HEK293 (cell line): ENCODE results near the gene MARK3.

ENCODE experiments used
- EGR2 ChIP-seq: fragments of 450-650 bp; formaldehyde crosslinking; IDR thresholded peaks from 2 replicates; pipeline ENCODE4 v1.5.1; 2016; ENCODE audit warnings: low read depth, missing biosample characterization, missing genetic modification characterization
- GLIS1 ChIP-seq: fragments of 450-650 bp; formaldehyde crosslinking; IDR thresholded peaks from 2 replicates; pipeline ENCODE4 v1.5.1; 2016; ENCODE audit warnings: missing biosample characterization, missing genetic modification characterization
- GLIS2 ChIP-seq: fragments of 450-650 bp; formaldehyde crosslinking; IDR thresholded peaks from 2 replicates; pipeline ENCODE4 v1.5.1; 2016; ENCODE audit warnings: missing biosample characterization, missing genetic modification characterization
- KLF1 ChIP-seq: fragments of 450-650 bp; formaldehyde crosslinking; IDR thresholded peaks from 2 replicates; pipeline ENCODE4 v1.5.1; 2016; ENCODE audit warnings: missing biosample characterization, missing genetic modification characterization
- KLF17 ChIP-seq: fragments of 450-650 bp; formaldehyde crosslinking; IDR thresholded peaks from 2 replicates; pipeline ENCODE4 v1.5.1; 2016; ENCODE audit warnings: missing biosample characterization, missing genetic modification characterization
- KLF8 ChIP-seq: fragments of 450-650 bp; formaldehyde crosslinking; IDR thresholded peaks from 2 replicates; pipeline ENCODE4 v1.5.1; 2016; ENCODE audit warnings: missing biosample characterization, missing genetic modification characterization
- MZF1 ChIP-seq: fragments of 450-650 bp; formaldehyde crosslinking; IDR thresholded peaks from 2 replicates; pipeline ENCODE4 v1.5.1; 2017; ENCODE audit warnings: missing biosample characterization, missing genetic modification characterization, borderline replicate concordance
- SP2 ChIP-seq: fragments of 450-650 bp; formaldehyde crosslinking; IDR thresholded peaks from 2 replicates; pipeline ENCODE4 v1.5.1; 2016; ENCODE audit warnings: missing biosample characterization, missing genetic modification characterization
- TRIM28 ChIP-seq: IDR thresholded peaks from 2 replicates; pipeline ENCODE4 v1.6.1; 2011; ENCODE audit warnings: low read length, control low read depth, borderline replicate concordance
- WT1 ChIP-seq: fragments of 450-650 bp; formaldehyde crosslinking; IDR thresholded peaks from 2 replicates; pipeline ENCODE4 v1.5.1; 2016; ENCODE audit warnings: missing biosample characterization, missing genetic modification characterization
- YY1 ChIP-seq: fragments of 450-650 bp; formaldehyde crosslinking; IDR thresholded peaks from 2 replicates; pipeline ENCODE4 v1.5.1; 2018; ENCODE audit warnings: missing biosample characterization, missing genetic modification characterization
- ZBTB17 ChIP-seq: fragments of 450-650 bp; formaldehyde crosslinking; IDR thresholded peaks from 2 replicates; pipeline ENCODE4 v1.5.1; 2016; ENCODE audit warnings: missing biosample characterization, missing genetic modification characterization
- ZBTB6 ChIP-seq: fragments of 450-650 bp; formaldehyde crosslinking; IDR thresholded peaks from 2 replicates; pipeline ENCODE4 v1.5.1; 2017; ENCODE audit warnings: missing biosample characterization, missing genetic modification characterization
- ZBTB7A ChIP-seq: fragments of 450-650 bp; formaldehyde crosslinking; IDR thresholded peaks from 2 replicates; pipeline ENCODE4 v1.5.1; 2016; ENCODE audit warnings: low read depth, missing biosample characterization, missing genetic modification characterization
- ZEB2 ChIP-seq: fragments of 450-650 bp; formaldehyde crosslinking; IDR thresholded peaks from 2 replicates; pipeline ENCODE4 v1.5.1; 2016; ENCODE audit warnings: missing biosample characterization, missing genetic modification characterization
- ZFHX2 ChIP-seq: fragments of 450-650 bp; formaldehyde crosslinking; conservative IDR thresholded peaks from 2 replicates; pipeline ENCODE4 v1.5.1; 2016; ENCODE audit warnings: missing biosample characterization, missing genetic modification characterization
- ZFP3 ChIP-seq: fragments of 450-650 bp; formaldehyde crosslinking; IDR thresholded peaks from 2 replicates; pipeline ENCODE4 v1.5.1; 2016; ENCODE audit warnings: low read depth, missing biosample characterization, missing genetic modification characterization
- ZFP41 ChIP-seq: fragments of 450-650 bp; formaldehyde crosslinking; IDR thresholded peaks from 2 replicates; pipeline ENCODE4 v1.5.1; 2016; ENCODE audit warnings: missing biosample characterization, missing genetic modification characterization, borderline replicate concordance
- ZFP69B ChIP-seq: fragments of 450-650 bp; formaldehyde crosslinking; IDR thresholded peaks from 2 replicates; pipeline ENCODE4 v1.5.1; 2016; ENCODE audit warnings: missing biosample characterization, missing genetic modification characterization
- ZNF10 ChIP-seq: fragments of 450-650 bp; formaldehyde crosslinking; IDR thresholded peaks from 2 replicates; pipeline ENCODE4 v1.5.1; 2017; ENCODE audit warnings: missing biosample characterization, missing genetic modification characterization
- ZNF335 ChIP-seq: fragments of 450-650 bp; formaldehyde crosslinking; conservative IDR thresholded peaks from 2 replicates; pipeline ENCODE4 v1.5.1; 2016; ENCODE audit warnings: missing biosample characterization, missing genetic modification characterization
- ZNF341 ChIP-seq: fragments of 450-650 bp; formaldehyde crosslinking; IDR thresholded peaks from 2 replicates; pipeline ENCODE4; 2016; ENCODE audit warnings: low read depth, missing biosample characterization, missing genetic modification characterization
- ZNF433 ChIP-seq: fragments of 450-650 bp; formaldehyde crosslinking; IDR thresholded peaks from 2 replicates; pipeline ENCODE4 v1.5.1; 2016; ENCODE audit warnings: missing biosample characterization, missing genetic modification characterization, low read depth
- ZNF501 ChIP-seq: fragments of 450-650 bp; formaldehyde crosslinking; IDR thresholded peaks from 2 replicates; pipeline ENCODE4 v1.5.1; 2016; ENCODE audit warnings: missing biosample characterization, missing genetic modification characterization
- ZNF530 ChIP-seq: fragments of 450-650 bp; formaldehyde crosslinking; IDR thresholded peaks from 2 replicates; pipeline ENCODE4 v1.5.1; 2016; ENCODE audit warnings: low read depth, missing biosample characterization, missing genetic modification characterization
- ZNF561 ChIP-seq: fragments of 450-650 bp; IDR thresholded peaks from 2 replicates; pipeline ENCODE4 v1.5.1; 2018; ENCODE audit warnings: missing biosample characterization, missing genetic modification characterization, borderline replicate concordance
- ZNF596 ChIP-seq: fragments of 450-650 bp; IDR thresholded peaks from 2 replicates; pipeline ENCODE4 v1.5.0; 2018; ENCODE audit warnings: missing biosample characterization, mild to moderate bottlenecking, missing genetic modification characterization, moderate library complexity
- ZNF660 ChIP-seq: fragments of 450-650 bp; IDR thresholded peaks from 2 replicates; pipeline ENCODE4 v1.5.1; 2018; ENCODE audit warnings: missing biosample characterization, mild to moderate bottlenecking, missing genetic modification characterization
- TF ChIP-seq, protein P1 (sequence below): fragments of 450-650 bp; formaldehyde crosslinking; conservative IDR thresholded peaks from 2 replicates; pipeline ENCODE4 v1.5.1; 2016; ENCODE audit warnings: low read depth, missing biosample characterization, missing genetic modification characterization
- TF ChIP-seq, protein P2 (sequence below): fragments of 450-650 bp; formaldehyde crosslinking; IDR thresholded peaks from 2 replicates; pipeline ENCODE4 v1.5.1; 2016; ENCODE audit warnings: missing biosample characterization, missing genetic modification characterization
- TF ChIP-seq, protein P3 (sequence below): fragments of 450-650 bp; formaldehyde crosslinking; IDR thresholded peaks from 2 replicates; pipeline ENCODE4 v1.5.1; 2016; ENCODE audit warnings: missing biosample characterization, missing genetic modification characterization

The MARK3 gene

GRCh38 chr14:103519043-103519836, 134.0 kb downstream of the MARK3 start (continued):
- TF ChIP-seq WT1 (tag by site-specific recombination) (peak; percentile 77), ZBTB6 (tag by site-specific recombination) (peak; percentile 63), ZFP3 (tag by site-specific recombination) (no peak), ZNF530 (tag by site-specific recombination) (no peak), ZNF433 (tag by site-specific recombination) (no peak), EGR2 (tag by site-specific recombination) (peak; percentile 94), ZBTB7A (tag by site-specific recombination) (0 out of 2 replicates have a peak, but pooled peaks have one; percentile 9), ZNF341 (tag by site-specific recombination) (peak; percentile 88), ZBTB17 (tag by site-specific recombination) (peak; percentile 99), ZNF335 (peak; percentile 84), KLF17 (peak; percentile 68), ZNF561 (tag by site-specific recombination) (peak; percentile 68; the same call in 1 of the 2 replicates), ZFHX2 (tag by site-specific recombination) (peak; percentile 94), ZNF501 (tag by site-specific recombination) (peak; percentile 46; the same call in 1 of the 2 replicates), MZF1 (peak; percentile 13; the same call in 1 of the 2 replicates), YY1 (tag by site-specific recombination) (no peak; the same call in 1 of the 2 replicates), ZNF10 (peak; percentile 72), GLIS1 (tag by site-specific recombination) (peak; percentile 91), ZEB2 (no peak; the same call in none of the 2 replicates), ZNF660 (tag by site-specific recombination) (no peak), TRIM28 (peak; percentile 64; the same call in 1 of the 2 replicates), SP2 (tag by site-specific recombination) (peak; percentile 66), KLF8 (peak; percentile 96), KLF1 (tag by site-specific recombination) (peak; percentile 84), GLIS2 (tag by site-specific recombination) (peak; percentile 85), ZFP41 (no peak), ZFP69B (tag by site-specific recombination) (peak; percentile 81), ZNF596 (tag by site-specific recombination) (0 out of 2 replicates have a peak, but pooled peaks have one; percentile 45)
- TF ChIP-seq, protein P1, sequence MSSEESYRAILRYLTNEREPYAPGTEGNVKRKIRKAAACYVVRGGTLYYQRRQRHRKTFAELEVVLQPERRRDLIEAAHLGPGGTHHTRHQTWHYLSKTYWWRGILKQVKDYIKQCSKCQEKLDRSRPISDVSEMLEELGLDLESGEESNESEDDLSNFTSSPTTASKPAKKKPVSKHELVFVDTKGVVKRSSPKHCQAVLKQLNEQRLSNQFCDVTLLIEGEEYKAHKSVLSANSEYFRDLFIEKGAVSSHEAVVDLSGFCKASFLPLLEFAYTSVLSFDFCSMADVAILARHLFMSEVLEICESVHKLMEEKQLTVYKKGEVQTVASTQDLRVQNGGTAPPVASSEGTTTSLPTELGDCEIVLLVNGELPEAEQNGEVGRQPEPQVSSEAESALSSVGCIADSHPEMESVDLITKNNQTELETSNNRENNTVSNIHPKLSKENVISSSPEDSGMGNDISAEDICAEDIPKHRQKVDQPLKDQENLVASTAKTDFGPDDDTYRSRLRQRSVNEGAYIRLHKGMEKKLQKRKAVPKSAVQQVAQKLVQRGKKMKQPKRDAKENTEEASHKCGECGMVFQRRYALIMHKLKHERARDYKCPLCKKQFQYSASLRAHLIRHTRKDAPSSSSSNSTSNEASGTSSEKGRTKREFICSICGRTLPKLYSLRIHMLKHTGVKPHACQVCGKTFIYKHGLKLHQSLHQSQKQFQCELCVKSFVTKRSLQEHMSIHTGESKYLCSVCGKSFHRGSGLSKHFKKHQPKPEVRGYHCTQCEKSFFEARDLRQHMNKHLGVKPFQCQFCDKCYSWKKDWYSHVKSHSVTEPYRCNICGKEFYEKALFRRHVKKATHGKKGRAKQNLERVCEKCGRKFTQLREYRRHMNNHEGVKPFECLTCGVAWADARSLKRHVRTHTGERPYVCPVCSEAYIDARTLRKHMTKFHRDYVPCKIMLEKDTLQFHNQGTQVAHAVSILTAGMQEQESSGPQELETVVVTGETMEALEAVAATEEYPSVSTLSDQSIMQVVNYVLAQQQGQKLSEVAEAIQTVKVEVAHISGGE = 0 out of 2 replicates have a peak, but pooled peaks have one; percentile 58
- TF ChIP-seq, protein P2, sequence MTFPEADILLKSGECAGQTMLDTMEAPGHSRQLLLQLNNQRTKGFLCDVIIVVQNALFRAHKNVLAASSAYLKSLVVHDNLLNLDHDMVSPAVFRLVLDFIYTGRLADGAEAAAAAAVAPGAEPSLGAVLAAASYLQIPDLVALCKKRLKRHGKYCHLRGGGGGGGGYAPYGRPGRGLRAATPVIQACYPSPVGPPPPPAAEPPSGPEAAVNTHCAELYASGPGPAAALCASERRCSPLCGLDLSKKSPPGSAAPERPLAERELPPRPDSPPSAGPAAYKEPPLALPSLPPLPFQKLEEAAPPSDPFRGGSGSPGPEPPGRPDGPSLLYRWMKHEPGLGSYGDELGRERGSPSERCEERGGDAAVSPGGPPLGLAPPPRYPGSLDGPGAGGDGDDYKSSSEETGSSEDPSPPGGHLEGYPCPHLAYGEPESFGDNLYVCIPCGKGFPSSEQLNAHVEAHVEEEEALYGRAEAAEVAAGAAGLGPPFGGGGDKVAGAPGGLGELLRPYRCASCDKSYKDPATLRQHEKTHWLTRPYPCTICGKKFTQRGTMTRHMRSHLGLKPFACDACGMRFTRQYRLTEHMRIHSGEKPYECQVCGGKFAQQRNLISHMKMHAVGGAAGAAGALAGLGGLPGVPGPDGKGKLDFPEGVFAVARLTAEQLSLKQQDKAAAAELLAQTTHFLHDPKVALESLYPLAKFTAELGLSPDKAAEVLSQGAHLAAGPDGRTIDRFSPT (tag by site-specific recombination) = peak; percentile 87
- TF ChIP-seq, protein P3, sequence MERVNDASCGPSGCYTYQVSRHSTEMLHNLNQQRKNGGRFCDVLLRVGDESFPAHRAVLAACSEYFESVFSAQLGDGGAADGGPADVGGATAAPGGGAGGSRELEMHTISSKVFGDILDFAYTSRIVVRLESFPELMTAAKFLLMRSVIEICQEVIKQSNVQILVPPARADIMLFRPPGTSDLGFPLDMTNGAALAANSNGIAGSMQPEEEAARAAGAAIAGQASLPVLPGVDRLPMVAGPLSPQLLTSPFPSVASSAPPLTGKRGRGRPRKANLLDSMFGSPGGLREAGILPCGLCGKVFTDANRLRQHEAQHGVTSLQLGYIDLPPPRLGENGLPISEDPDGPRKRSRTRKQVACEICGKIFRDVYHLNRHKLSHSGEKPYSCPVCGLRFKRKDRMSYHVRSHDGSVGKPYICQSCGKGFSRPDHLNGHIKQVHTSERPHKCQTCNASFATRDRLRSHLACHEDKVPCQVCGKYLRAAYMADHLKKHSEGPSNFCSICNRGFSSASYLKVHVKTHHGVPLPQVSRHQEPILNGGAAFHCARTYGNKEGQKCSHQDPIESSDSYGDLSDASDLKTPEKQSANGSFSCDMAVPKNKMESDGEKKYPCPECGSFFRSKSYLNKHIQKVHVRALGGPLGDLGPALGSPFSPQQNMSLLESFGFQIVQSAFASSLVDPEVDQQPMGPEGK (tag by site-specific recombination) = peak; percentile 97
